GM12801 (cell line): ENCODE measurements around the gene GAS2.

Experiments used
- TF ChIP-seq, protein P1 (sequence below): IDR thresholded peaks from one replicate; pipeline ENCODE4 v1.5.1; 2011; ENCODE audit warnings: control low read depth; ENCODE audit not compliant: insufficient read length; ENCODE audit errors: extremely low read depth

Gene GAS2

DNA sequence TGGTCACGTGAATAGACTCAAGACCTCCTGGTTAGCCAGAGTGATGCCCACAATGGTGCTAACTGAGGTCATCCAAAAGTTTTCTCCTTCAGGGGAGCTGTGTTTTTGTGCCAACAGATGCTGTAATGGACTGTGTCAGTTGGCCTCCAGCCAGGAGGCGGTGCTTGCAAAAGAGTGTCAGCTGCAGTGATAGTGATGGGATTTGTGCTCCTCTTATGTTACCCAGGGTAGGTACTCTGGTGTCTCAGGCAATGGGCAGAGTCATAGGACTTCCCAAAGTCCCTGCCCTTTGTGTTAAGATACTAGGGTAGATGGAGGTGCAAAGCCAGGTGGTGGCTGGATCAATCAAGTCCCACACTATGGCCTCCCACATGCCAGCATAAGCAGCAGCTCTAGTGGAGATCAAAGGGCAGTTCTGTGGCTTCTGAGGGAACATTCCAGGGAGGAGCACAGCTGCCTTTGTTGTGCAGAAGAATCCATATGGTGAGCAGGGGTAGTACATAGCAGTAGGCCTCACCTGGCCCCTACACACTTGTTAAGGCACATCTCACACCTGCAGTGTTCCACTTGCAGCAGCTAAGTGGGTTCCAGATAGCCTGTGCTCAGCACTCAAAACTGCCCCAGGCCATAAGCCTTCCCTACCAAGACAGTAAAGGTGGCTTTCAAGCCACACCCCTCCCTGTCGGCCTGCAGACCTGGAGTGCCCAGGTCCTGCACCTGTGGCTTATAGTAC lies 31.3 kb upstream of the GAS2 start:
- TF ChIP-seq, protein P1, sequence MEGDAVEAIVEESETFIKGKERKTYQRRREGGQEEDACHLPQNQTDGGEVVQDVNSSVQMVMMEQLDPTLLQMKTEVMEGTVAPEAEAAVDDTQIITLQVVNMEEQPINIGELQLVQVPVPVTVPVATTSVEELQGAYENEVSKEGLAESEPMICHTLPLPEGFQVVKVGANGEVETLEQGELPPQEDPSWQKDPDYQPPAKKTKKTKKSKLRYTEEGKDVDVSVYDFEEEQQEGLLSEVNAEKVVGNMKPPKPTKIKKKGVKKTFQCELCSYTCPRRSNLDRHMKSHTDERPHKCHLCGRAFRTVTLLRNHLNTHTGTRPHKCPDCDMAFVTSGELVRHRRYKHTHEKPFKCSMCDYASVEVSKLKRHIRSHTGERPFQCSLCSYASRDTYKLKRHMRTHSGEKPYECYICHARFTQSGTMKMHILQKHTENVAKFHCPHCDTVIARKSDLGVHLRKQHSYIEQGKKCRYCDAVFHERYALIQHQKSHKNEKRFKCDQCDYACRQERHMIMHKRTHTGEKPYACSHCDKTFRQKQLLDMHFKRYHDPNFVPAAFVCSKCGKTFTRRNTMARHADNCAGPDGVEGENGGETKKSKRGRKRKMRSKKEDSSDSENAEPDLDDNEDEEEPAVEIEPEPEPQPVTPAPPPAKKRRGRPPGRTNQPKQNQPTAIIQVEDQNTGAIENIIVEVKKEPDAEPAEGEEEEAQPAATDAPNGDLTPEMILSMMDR: no peak

DNA sequence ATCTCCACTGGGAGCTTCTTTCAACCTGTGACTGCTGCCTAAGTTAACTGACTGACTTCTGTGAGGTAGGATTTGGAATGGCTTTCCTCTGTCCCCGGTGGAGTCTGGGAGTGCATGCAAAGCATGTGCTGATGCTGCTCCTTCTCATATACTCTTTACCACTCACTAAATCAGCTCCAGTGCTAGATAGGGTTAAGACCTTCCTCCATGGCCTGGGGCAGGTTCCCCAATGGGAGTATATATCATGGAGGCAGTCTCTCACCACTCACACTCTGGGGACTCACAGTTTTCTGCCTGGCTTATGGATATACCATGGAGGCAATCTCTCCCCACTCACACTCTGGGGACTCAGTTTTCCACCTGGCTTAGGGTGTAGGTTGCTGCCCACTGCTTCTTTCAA lies 30.7 kb upstream of the GAS2 start:
- TF ChIP-seq, protein P1: no peak

DNA sequence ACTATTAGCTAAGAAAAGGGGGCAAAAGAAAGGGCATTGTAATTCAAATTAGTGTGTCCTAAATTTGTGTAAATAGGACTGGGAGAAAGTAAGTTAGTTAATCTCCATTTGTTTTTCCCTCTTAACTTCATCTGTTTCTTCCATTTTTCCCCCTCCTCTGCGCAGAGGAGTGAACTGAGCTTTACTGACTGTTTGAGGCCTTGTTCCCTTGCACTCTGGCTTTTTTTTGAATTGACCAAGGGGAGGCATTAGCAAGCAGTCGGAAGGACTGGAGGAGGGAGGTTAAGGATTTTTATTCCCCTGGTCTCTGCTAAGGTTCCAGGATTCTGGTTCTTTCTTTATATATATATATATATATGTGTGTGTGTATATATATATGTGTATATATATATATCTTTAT lies 25.5 kb upstream of the GAS2 start:
- TF ChIP-seq, protein P1: no peak

DNA sequence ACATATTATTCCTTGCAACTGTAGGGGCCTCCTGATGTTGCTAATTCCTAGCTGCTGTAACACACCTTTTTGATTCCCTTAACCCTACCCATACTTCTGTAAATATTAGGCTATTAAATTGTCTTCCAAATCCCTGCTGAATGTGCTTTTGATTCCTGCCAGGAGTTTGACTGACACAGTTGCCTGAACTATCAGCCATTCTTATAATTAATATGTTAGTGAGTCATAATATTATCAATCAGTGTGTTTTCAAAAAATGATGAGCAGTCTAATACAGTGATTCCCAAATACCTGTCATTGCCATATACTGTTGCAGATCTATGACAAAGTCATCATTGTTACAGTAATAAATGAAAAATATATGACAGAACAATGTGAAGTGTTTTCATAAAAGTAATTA lies 24.9 kb upstream of the GAS2 start:
- TF ChIP-seq, protein P1: no peak

DNA sequence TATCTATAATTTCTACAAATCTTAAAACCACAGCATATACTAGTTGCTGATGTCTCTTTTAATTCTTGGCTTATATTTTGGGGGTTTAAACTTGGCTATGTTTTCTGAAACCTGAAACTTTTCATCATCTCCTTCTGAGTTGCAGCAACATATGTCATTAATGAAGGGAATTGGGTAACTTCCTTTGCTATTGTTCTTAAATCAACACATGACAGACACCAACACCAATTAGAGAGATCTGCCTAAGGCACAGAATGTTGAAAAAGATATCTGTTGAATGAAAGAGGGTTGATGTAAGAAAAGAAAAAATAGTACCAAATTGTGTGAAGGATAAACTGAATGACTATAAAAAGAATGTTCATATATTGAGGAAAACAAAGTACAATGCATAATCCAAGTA lies 10.3 kb upstream of the GAS2 start:
- TF ChIP-seq, protein P1: no peak

DNA sequence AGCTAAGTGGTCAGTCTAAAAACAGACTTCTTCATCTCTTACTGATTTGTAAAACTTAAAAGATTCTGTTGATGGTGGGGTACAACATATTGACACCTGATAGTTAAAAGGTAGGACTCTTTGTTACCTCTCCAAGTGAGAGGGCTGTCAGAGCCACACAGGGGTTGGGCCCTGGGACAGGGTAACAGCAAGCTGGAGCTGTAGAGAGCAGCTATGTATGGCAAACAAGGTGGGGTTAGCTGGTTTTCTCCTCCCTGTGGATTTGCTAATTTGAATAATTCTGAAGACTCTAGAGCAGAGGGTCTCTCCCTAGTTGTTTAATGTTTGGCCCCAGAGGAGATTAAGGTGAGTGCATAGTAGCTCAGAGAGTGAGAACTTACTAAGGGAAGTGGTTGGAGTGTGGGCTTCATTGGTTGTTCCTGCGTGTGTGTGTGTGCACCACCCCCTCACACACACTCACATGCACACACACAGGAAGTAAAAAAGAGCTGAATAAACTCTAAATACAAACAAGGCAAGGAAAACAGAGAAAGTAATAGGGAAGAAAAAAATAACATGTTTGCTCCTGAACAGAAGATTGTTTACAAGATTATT lies 9.2 kb upstream of the GAS2 start:
- TF ChIP-seq, protein P1: no peak

DNA sequence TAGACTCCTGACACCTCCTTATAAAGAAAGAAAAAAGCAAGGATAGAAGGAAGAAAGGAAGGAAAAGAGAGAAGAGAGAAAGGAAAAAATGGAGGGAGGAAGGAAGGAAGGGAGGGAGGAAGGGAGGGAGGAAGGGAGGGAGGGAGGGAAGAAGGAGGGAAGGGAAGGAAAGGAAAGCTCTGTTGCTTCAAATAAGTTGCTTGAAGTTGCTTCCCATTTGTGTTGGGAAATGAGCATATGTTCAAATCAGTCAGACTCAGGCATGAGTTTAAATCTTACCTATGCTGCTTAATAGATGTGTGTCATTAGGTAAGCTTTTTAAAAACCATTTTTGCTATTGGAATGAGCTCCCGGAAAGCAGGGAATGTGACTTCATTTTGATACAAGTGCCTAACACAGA lies 6.6 kb upstream of the GAS2 start:
- TF ChIP-seq, protein P1: no peak
